DOHH2 (cell line): ENCODE data around the gene PAPPA.

Source experiments
- H3F3A ChIP-seq: fragments of 200-600 bp; sonication (generic), shearing (Covaris generic); 2 replicates; pipeline ENCODE4 v1.6.0; 2016; ENCODE audit warnings: antibody characterized with exemption, mild to moderate bottlenecking; ENCODE audit not compliant: control insufficient read depth, insufficient read depth
- H3K27ac ChIP-seq: fragments of 200-600 bp; sonication (generic); 2 replicates; pipeline ENCODE4 v1.5.1; 2014; ENCODE audit warnings: low read depth, mild to moderate bottlenecking, low read length, moderate library complexity
- H3K27me3 ChIP-seq: fragments of 200-600 bp; sonication (generic); 2 replicates; pipeline ENCODE4 v1.6.1; 2014; ENCODE audit warnings: mild to moderate bottlenecking, low read length, mixed read lengths; ENCODE audit not compliant: control insufficient read depth
- H3K36me3 ChIP-seq: fragments of 200-600 bp; sonication (generic); 2 replicates; pipeline ENCODE4 v1.6.1; 2014; ENCODE audit warnings: mild to moderate bottlenecking, low read length, moderate library complexity, mixed read lengths; ENCODE audit not compliant: control insufficient read depth
- H3K4me1 ChIP-seq: fragments of 200-600 bp; sonication (generic); 2 replicates; pipeline ENCODE4 v1.6.1; 2014; ENCODE audit warnings: mild to moderate bottlenecking, low read length, mixed read lengths; ENCODE audit not compliant: control insufficient read depth
- H3K4me2 ChIP-seq: fragments of 200-600 bp; sonication (generic); 2 replicates; pipeline ENCODE4 v1.6.0; 2014; ENCODE audit warnings: mild to moderate bottlenecking, low read length, moderate library complexity
- H3K4me3 ChIP-seq: fragments of 200-600 bp; sonication (generic); 2 replicates; pipeline ENCODE4 v1.5.1; 2014; ENCODE audit warnings: mild to moderate bottlenecking, low read length, mixed read lengths
- H3K79me2 ChIP-seq: fragments of 200-600 bp; sonication (generic); 2 replicates; pipeline ENCODE4 v1.6.1; 2014; ENCODE audit warnings: mild to moderate bottlenecking, low read length, mixed read lengths; ENCODE audit not compliant: control insufficient read depth
- H3K9me2 ChIP-seq: fragments of 200-600 bp; sonication (generic); replicated peaks from 2 replicates; pipeline ENCODE4 v1.6.1; 2014; ENCODE audit warnings: mild to moderate bottlenecking, low read length, mixed read lengths; ENCODE audit not compliant: control insufficient read depth
- H3K9me3 ChIP-seq: fragments of 200-600 bp; sonication (generic); 2 replicates; pipeline ENCODE4 v1.6.1; 2014; ENCODE audit warnings: antibody characterized with exemption, low read length, mixed read lengths; ENCODE audit not compliant: control insufficient read depth, insufficient read depth
- H4K20me1 ChIP-seq: fragments of 200-600 bp; sonication (generic); 2 replicates; pipeline ENCODE4 v1.6.0; 2014; ENCODE audit warnings: low read depth, mild to moderate bottlenecking, antibody characterized with exemption, low read length, moderate library complexity; ENCODE audit not compliant: control insufficient read depth, insufficient read depth
- CTCF ChIP-seq: fragments of 200-600 bp; sonication (generic); IDR thresholded peaks from one replicate; pipeline ENCODE4 v1.5.1; 2014; ENCODE audit warnings: antibody characterized with exemption, mild to moderate bottlenecking, low read depth, low read length; ENCODE audit not compliant: poor library complexity, severe bottlenecking
- EZH2phosphoT487 ChIP-seq: fragments of 200-600 bp; sonication (generic); IDR thresholded peaks from 2 replicates; pipeline ENCODE4 v1.6.1; 2017; ENCODE audit warnings: borderline replicate concordance, mild to moderate bottlenecking, antibody characterized with exemption, low read length, moderate library complexity, mixed read lengths

PAPPA gene

GRCh38 chr9:116145036-116145435, 8.6 kb upstream of the PAPPA start:
- Histone ChIP-seq H3K27ac (no peak overlapping the region), H3K4me1 (no peaks in the 10 kb centered on the region)
- TF ChIP-seq EZH2phosphoT487 (no peak), CTCF (no peak)

GRCh38 chr9:116147821-116148220, 5.8 kb upstream of the PAPPA start:
- TF ChIP-seq CTCF (no peak), EZH2phosphoT487 (no peak)
- Histone ChIP-seq H3K9me2 (no peaks in the 10 kb centered on the region), H3K4me2 (no peak overlapping the region), H3K9me3 (no peaks in the 10 kb centered on the region), H3K4me1 (no peaks in the 10 kb centered on the region), H3K27me3 (peaks cover 16% of the 10 kb centered on the region), H3F3A (no peaks in the 10 kb centered on the region), H4K20me1 (no peaks in the 10 kb centered on the region), H3K79me2 (no peaks in the 10 kb centered on the region), H3K4me3 (no peak overlapping the region), H3K27ac (no peak overlapping the region), H3K36me3 (no peaks in the 10 kb centered on the region)

More at GRCh38 chr9:116145036-116145435, 8.6 kb upstream of the PAPPA start:
- no peak overlapping the region for H3K4me2 ChIP-seq
- no peaks in the 10 kb centered on the region; the same call in 1 of the 2 replicates for H3K27me3 ChIP-seq
- no peaks in the 10 kb centered on the region for H3F3A ChIP-seq
- no peaks in the 10 kb centered on the region for H3K36me3 ChIP-seq
- no peak overlapping the region for H3K4me3 ChIP-seq
- H3K9me3 ChIP-seq, result no peaks in the 10 kb centered on the region
- H4K20me1 ChIP-seq, result no peaks in the 10 kb centered on the region
- no peaks in the 10 kb centered on the region for H3K79me2 ChIP-seq
- no peaks in the 10 kb centered on the region for H3K9me2 ChIP-seq

- no peaks in the 10 kb centered on the region for H3K36me3 ChIP-seq
- no peak overlapping the region for H3K4me2 ChIP-seq
- TF ChIP-seq EZH2phosphoT487 (no peak), CTCF (peak; percentile 72)
- H4K20me1 ChIP-seq, result no peaks in the 10 kb centered on the region
- no peaks in the 10 kb centered on the region for H3K9me3 ChIP-seq
- peaks cover 16% of the 10 kb centered on the region for H3K27me3 ChIP-seq
- no peaks in the 10 kb centered on the region for H3K79me2 ChIP-seq
- no peaks in the 10 kb centered on the region for H3K4me1 ChIP-seq
- H3K27ac ChIP-seq, result no peak overlapping the region
- no peak overlapping the region for H3K4me3 ChIP-seq
- H3K9me2 ChIP-seq, result no peaks in the 10 kb centered on the region
- no peaks in the 10 kb centered on the region for H3F3A ChIP-seq
Observed at GRCh38 chr9:116149844-116150243, 3.7 kb upstream of the PAPPA start.
